GM13976 (cell line): ENCODE results near the gene FARS2.

Experiments
- DNase-seq: peaks from one replicate; pipeline ENCODE4 v3.0.0; 2012; ENCODE audit warnings: low spot score
- CTCF ChIP-seq: IDR thresholded peaks from 2 replicates; pipeline ENCODE4 v1.5.1; 2012; ENCODE audit warnings: borderline replicate concordance, mild to moderate bottlenecking; ENCODE audit not compliant: insufficient read depth; ENCODE audit errors: extremely low read depth, missing control alignments, control extremely low read depth
- in situ Hi-C: fragments of 300-500 bp; cut with MboI; formaldehyde crosslinking; loops from one replicate; pipeline ENCODE4 v1.12.0; 2022; ENCODE audit warnings: low sequenced_read_pairs, mixed read lengths, inconsistent platforms; ENCODE audit not compliant: unreplicated experiment

Gene FARS2

DNA sequence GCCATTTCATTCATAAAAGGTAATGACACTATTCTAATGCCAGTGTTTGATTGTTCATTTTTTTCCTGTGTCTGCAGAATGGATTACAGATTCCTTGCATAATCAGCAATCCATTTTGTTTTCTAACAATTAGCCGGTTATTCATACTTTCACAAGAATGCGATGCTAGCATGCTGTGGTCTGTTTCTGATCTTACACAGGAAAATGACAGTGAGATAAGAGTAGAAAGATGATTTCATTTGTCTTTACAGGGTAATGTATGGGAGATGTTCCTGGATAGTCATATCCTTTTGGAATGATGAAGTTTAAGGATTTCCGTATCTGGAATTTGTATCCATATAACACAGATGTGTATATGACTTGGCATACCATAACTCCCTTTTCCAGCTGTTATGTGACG, 207.3 kb downstream of the FARS2 start:
- no peak for DNase-seq
- in situ Hi-C loops, result loop anchor here (25.0 kb wide), 2 partner anchors 519 to 1069 kb away; no protein-coding TSS in a partner anchor
- TF ChIP-seq CTCF, result no peak

DNA sequence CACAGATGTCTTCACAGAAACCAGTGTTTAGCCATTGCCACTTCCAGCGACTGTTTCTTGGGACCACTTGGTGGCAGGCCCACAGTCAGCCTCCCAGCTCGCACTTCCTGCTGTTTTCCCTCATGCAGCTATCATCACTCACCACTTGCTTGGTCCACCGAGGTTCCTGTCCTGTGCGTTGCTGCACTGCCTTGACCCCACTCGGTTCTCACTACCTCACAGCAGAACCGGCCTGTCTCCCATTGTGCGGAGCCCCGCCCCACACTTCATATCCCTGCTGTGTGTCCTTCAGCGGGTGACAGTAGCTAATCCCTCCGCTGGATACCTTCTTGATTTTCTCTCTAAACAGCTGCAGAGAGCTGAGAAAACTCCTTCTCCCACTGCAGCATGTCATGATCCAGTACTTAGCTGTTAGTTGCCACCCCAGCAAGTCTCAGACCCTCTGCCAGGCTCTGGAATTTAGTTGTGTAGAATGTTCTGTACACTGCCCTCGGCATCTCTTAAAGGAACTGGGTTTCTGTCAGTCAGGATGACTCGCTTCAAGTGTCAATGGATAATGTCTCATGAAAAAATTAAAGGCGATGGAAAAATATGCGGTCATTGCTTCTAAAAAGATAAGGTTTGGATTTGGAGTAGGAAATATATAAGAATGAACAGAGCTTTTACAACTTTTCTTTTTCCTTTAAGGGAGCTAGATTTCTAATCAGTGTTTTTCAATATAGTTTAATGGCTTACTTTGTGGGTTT, 208.0 kb downstream of the FARS2 start:
- no peak for DNase-seq
- in situ Hi-C loops, result loop anchor here (25.0 kb wide), 2 partner anchors 518 to 1068 kb away; no protein-coding TSS in a partner anchor
- no peak for TF ChIP-seq CTCF

DNA sequence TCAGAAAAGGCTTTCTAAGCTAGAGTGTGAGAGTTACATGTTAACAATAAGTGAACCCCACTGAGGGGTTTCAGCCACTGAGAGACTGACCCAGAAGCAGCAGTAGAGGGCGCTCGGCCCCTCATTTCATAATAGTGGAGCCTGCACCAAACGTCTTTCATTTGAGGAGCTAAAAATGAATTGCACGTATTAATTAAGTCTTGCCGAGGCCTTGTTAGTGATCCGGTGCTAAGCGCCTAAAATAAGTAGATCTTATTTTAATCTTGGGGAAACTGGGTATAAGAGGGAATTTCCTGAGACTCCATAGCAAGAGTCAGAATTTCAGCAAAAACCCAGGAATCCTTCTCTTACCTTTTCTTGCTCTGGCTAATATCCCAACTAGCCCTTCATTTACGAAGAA, 209.7 kb downstream of the FARS2 start:
- peak; percentile 73 for DNase-seq
- in situ Hi-C loops, result loop anchor here (25.0 kb wide), 2 partner anchors 516 to 1066 kb away; no protein-coding TSS in a partner anchor
- TF ChIP-seq CTCF, result peak; percentile 70

- TF ChIP-seq CTCF, result no peak
- DNase-seq, result no peak
- in situ Hi-C loops, result loop anchor here (25.0 kb wide), 2 partner anchors 515 to 1065 kb away; no protein-coding TSS in a partner anchor
Measured at GRCh38 chr6:5471637-5472398, 210.5 kb downstream of the FARS2 start.

- no peak for DNase-seq
- no peak for TF ChIP-seq CTCF
- in situ Hi-C loops, result loop anchor here (25.0 kb wide), 2 partner anchors 515 to 1065 kb away; no protein-coding TSS in a partner anchor
Measured at GRCh38 chr6:5472571-5472970, 211.3 kb downstream of the FARS2 start.

GRCh38 chr6:5475779-5476178, 214.5 kb downstream of the FARS2 start:
- no peak for DNase-seq
- no peak for TF ChIP-seq CTCF
- in situ Hi-C loops, result no loop called here
